ENCODE results near the gene KNOP1. TPM values are rescaled to one million over a fixed set of nuclear protein-coding genes. Genes with fewer than 3 reads are reported as not detected.

The KNOP1 gene
- total and polyA plus RNA-seq, 10 of the 15 experiments (the other 5 are each of a cell fraction or from before 2014, with no cell fraction given) = 13.8 to 47.2 (median 32.1) TPM

GRCh38 chr16:19715566-19715965 lies 2.5 kb downstream of the KNOP1 start (continued):
- TF ChIP-seq HDAC6 (IDR thresholded peaks at IDR 0.05; ENCODE audit: unreplicated experiment) (no peak), RELB (IDR thresholded peaks at IDR 0.05; ENCODE audit: low read depth) (no peak)

GRCh38 chr16:19713697-19714096 lies 4.3 kb downstream of the KNOP1 start:
- H3K36me3 ChIP-seq (ENCODE audit: control insufficient read depth in 2 of 2, insufficient read depth in 2 of 2, low read length in 1 of 2) = peaks cover 2 to 7% of the 10 kb centered on the region in 2 experiments; a peak in 3 of 4 replicates
- BruUV-seq (replicated peaks) = no TSS peak
- DNase-seq (ENCODE audit: low read depth, low spot score) (no peak), ATAC-seq (no peak), FAIRE-seq (no peak)
- ChIA-PET CTCF (no interaction called here), RAD21 (ENCODE audit: unreplicated experiment) (no interaction called here), POLR2A (no interaction called here), SMC1A (ENCODE audit: uncharacterized antibody, unreplicated experiment) (no interaction called here)
- WGBS (ENCODE audit: insufficient coverage, insufficient replicate concordance, low lambda C conversion rate, missing lambda C conversion rate) = over 99% methylated on average over 6 of the region's 6 CpGs
- no peaks in the 10 kb centered on the region for H4K20me1 ChIP-seq (ENCODE audit: control insufficient read depth, insufficient read depth)
- peaks cover 26% of the 10 kb centered on the region for H3K79me2 ChIP-seq (ENCODE audit: control insufficient read depth, insufficient read depth, low read length)
- H3K4me2 ChIP-seq (ENCODE audit: control insufficient read depth, insufficient read depth) = no peak overlapping the region
- no peak overlapping the region for H3K9ac ChIP-seq (ENCODE audit: control insufficient read depth, insufficient read depth, low read length)
- no peak overlapping the region for H3K27ac ChIP-seq (ENCODE audit: control insufficient read depth, insufficient read depth)
- H3K27me3 ChIP-seq (replicated peaks in 1 of 2; ENCODE audit: control insufficient read depth in 2 of 2, insufficient read depth in 2 of 2, low read length in 1 of 2) = no peaks in the 10 kb centered on the region
- no peak overlapping the region for H3K4me3 ChIP-seq
- no peak for TF ChIP-seq KAT2A (conservative IDR thresholded peaks at IDR 0.05; ENCODE audit: control insufficient read depth, low read depth, low read length)
- no peak for TF ChIP-seq CUX1 (IDR thresholded peaks at IDR 0.05; ENCODE audit: insufficient replicate concordance, low read depth, low read length)
- no peak for TF ChIP-seq SKIL (IDR thresholded peaks at IDR 0.05; ENCODE audit: low read depth, poor library complexity, severe bottlenecking)
- TF ChIP-seq ATF7 (IDR thresholded peaks at IDR 0.05; ENCODE audit: low read depth) = no peak
- TF ChIP-seq ZNF207 (IDR thresholded peaks at IDR 0.05; ENCODE audit: borderline replicate concordance) = no peak
- no peak for TF ChIP-seq RB1 (IDR thresholded peaks at IDR 0.05; ENCODE audit: borderline replicate concordance)
- TF ChIP-seq TCF12 (IDR thresholded peaks at IDR 0.05; ENCODE audit: low read depth, low read length) = no peak
- no peak for TF ChIP-seq JUNB (IDR thresholded peaks at IDR 0.05)
- H2AFZ ChIP-seq (ENCODE audit: control insufficient read depth, low read depth, low read length) = no peak overlapping the region
- intact Hi-C loops (cut with micrococcal nuclease; ENCODE audit: unreplicated experiment) (no loop called here), in situ Hi-C loops (cut with MboI) (no loop called here)
- no peaks in the 10 kb centered on the region; the same call in 1 of the 2 replicates for H3K4me1 ChIP-seq (ENCODE audit: control insufficient read depth, insufficient read depth, low read length)
- H3K9me3 ChIP-seq (replicated peaks; ENCODE audit: control insufficient read depth, insufficient read depth, low read length) = no peaks in the 10 kb centered on the region

Data from GM12878 (cell line).